Measurements from ENCODE around the gene WIPF2. TPM values are rescaled to one million over a fixed set of nuclear protein-coding genes. Genes with fewer than 3 reads are reported as not detected.

The WIPF2 gene
- total and polyA plus RNA-seq, 2 of the 8 experiments (the other 6 are each of a cell fraction or from before 2014, with no cell fraction given), result 6.9 to 25.3 TPM

GRCh38 chr17:40325156-40326013 lies 106.3 kb downstream of the WIPF2 start:
- Histone ChIP-seq H2BK120ac (replicated peaks; ENCODE audit: low read depth, low read length) (no peak overlapping the region), H4K20me1 (replicated peaks in 1 of 2; ENCODE audit: control insufficient read depth in 1 of 2, insufficient read depth in 2 of 2, low read length in 2 of 2) (peaks cover 19 to 35% of the 10 kb centered on the region in 2 experiments), H3K9me3 (ENCODE audit: insufficient read depth in 2 of 2, low read depth in 1 of 2, low read length in 1 of 2) (no peaks in the 10 kb centered on the region), H3K56ac (replicated peaks; ENCODE audit: insufficient read length, low read depth, low read length) (no peak overlapping the region), H4K5ac (ENCODE audit: insufficient read length, low read depth, low read length) (no peak overlapping the region), H3K36me3 (ENCODE audit: control insufficient read depth in 2 of 4, insufficient read depth in 4 of 4, low read length in 3 of 4) (no peaks in the 10 kb centered on the region), H2BK20ac (ENCODE audit: low read length) (no peak overlapping the region), H2AFZ (ENCODE audit: low read length) (no peak overlapping the region), H3K4me2 (ENCODE audit: insufficient read depth in 1 of 2, low read depth in 2 of 2, low read length in 2 of 2) (no peak overlapping the region), H4K91ac (replicated peaks; ENCODE audit: insufficient read length, low read length) (no peak overlapping the region), H3K9ac (replicated peaks in 1 of 4; ENCODE audit: extremely low read depth in 1 of 4, low read depth in 3 of 4, low read length in 3 of 4) (no peak overlapping the region), H2BK5ac (ENCODE audit: low read depth, low read length) (no peak overlapping the region), H3K4me1 (replicated peaks in 1 of 4; ENCODE audit: control insufficient read depth in 3 of 4, insufficient read depth in 4 of 4, low read length in 3 of 4) (peaks cover 0 to 19% (median 11%) of the 10 kb centered on the region in 4 experiments; a peak in 5 of 7 replicates), H3K79me2 (ENCODE audit: control insufficient read depth in 1 of 2, insufficient read depth in 2 of 2, low read length in 2 of 2) (peaks cover 0 to 14% of the 10 kb centered on the region in 2 experiments; a peak in 1 of 4 replicates), H2BK15ac (ENCODE audit: low read length) (no peak overlapping the region), H2BK12ac (ENCODE audit: low read depth, low read length) (no peak overlapping the region), H3K27ac (ENCODE audit: low read depth, low read length) (no peak overlapping the region), H3K27me3 (replicated peaks in 1 of 4; ENCODE audit: control insufficient read depth in 3 of 4, extremely low read depth in 1 of 4, insufficient read depth in 3 of 4, low read length in 3 of 4) (no peaks in the 10 kb centered on the region), H3K4me3 (ENCODE audit: extremely low read depth in 1 of 4, insufficient read depth in 2 of 4, low read depth in 3 of 4, low read length in 4 of 4) (no peak overlapping the region), H3K79me1 (ENCODE audit: low read depth, low read length) (peaks cover 18% of the 10 kb centered on the region), H3K14ac (ENCODE audit: insufficient read length) (no peak overlapping the region), H3K23ac (ENCODE audit: insufficient read length) (no peak overlapping the region), H2AK5ac (ENCODE audit: low read depth, low read length) (no peak overlapping the region), H3K4ac (replicated peaks; ENCODE audit: insufficient read length, low read depth, low read length) (no peak overlapping the region), H3K18ac (ENCODE audit: extremely low read depth, low read length) (no peak overlapping the region), H3K23me2 (ENCODE audit: low read depth, low read length) (no peaks in the 10 kb centered on the region), H4K8ac (ENCODE audit: extremely low read depth, insufficient read depth, low read length) (no peak overlapping the region)
- WGBS, 2 experiments (ENCODE audit: extremely low coverage in 1 of 2, insufficient coverage in 1 of 2, insufficient read length in 1 of 2, insufficient replicate concordance in 2 of 2, low coverage in 1 of 2, low lambda C conversion rate in 2 of 2, missing lambda C conversion rate in 1 of 2), result 90% methylated on average over 13 of the region's 13 CpGs; no CpG with 5 or more reads in 1 of the 2 experiments
- DNase-seq (ENCODE audit: low read depth in 1 of 2, low spot score in 2 of 2) (no peak), FAIRE-seq (no peak)
- ChIA-PET CTCF (ENCODE audit: partially characterized antibody) (interaction anchor here (0.9 to 39.2 kb wide), 6 partner anchors 8 to 50 kb away, joined by 3 to 1198 read pairs (median 3); partner anchors contain the start of gene GJD3), POLR2A (ENCODE audit: partially characterized antibody) (interaction anchor here (0.5 to 3.3 kb wide), 6 partner anchors 9 to 58 kb away, joined by 3 to 10 read pairs (median 4); partner anchors contain the start of gene RARA)
- no peak for TF ChIP-seq SRF (IDR thresholded peaks at IDR 0.05; ENCODE audit: low read depth, low read length)
- no peak for TF ChIP-seq EZH2 (IDR thresholded peaks at IDR 0.05; ENCODE audit: low read depth, low read length, severe bottlenecking)
- TF ChIP-seq BCL11A (IDR thresholded peaks at IDR 0.05; ENCODE audit: low read depth in 2 of 2, low read length in 2 of 2), result no peak
- no peak for TF ChIP-seq PHF8 (conservative IDR thresholded peaks at IDR 0.05; ENCODE audit: low read depth, low read length)
